HG03095 (cell line): ENCODE results near the gene ADAM19.
"Not testable (repeated sequence)": the region's sequence is repeated elsewhere in the genome, so short reads cannot be mapped to it uniquely, and the experiment has no call there.

ENCODE experiments used
- ATAC-seq: cut with Tn5 transposase; IDR thresholded peaks from one replicate; pipeline ENCODE4 v1.9.1; 2021; ENCODE audit warnings: moderate library complexity; ENCODE audit not compliant: unreplicated experiment

The ADAM19 gene

GRCh38 chr5:157491471-157491995, 84.0 kb downstream of the ADAM19 start:
- no peak for ATAC-seq

DNA sequence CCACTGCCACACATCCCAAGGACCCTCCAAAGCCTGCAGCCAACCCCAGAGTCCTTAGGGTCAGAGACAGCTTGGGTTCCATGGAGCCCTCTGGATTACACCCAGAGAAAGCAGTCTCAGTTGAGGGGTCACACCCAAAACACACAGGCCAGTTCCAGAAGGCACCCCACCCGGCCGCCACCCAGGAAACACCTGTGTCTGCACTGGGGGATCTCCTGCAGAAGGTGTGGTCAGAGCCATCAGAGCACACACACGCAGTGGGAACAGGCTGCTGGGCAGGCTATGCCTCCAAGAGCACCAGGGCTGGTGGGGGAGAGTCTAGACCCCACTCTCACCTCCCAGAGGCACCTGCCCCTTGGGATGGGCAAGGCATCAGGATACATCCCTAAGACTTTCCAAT, 88.2 kb downstream of the ADAM19 start:
- peak; percentile 70 for ATAC-seq

GRCh38 chr5:157486861-157487260, 88.7 kb downstream of the ADAM19 start:
- peak; percentile 28 for ATAC-seq

- ATAC-seq: peak; percentile 39
These were observed 89.3 kb downstream of the ADAM19 start for GRCh38 chr5:157486221-157486681.

- ATAC-seq: no peak
These were observed 89.8 kb downstream of the ADAM19 start for GRCh38 chr5:157485811-157486210.

DNA sequence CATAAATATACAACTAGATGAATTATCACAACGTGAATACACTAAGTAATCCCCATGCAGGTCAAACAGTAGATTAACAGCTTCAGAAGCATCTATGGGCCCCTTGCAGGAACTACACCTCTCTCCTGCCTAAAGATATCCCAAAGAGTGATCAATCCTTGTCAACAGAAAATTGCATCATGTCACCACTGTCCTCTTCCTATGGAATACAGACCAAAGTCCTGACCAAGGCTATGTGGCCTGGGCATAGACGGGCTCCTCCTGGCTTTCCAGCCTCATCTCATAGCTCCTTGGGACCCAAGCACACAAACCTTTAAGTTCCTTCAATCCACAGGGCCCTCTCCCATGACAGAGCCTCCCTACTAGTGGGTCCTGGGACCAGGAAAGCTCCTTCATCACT, 90.2 kb downstream of the ADAM19 start:
- ATAC-seq: no peak

- no peak for ATAC-seq
These were observed 90.8 kb downstream of the ADAM19 start for GRCh38 chr5:157484768-157485167.

DNA sequence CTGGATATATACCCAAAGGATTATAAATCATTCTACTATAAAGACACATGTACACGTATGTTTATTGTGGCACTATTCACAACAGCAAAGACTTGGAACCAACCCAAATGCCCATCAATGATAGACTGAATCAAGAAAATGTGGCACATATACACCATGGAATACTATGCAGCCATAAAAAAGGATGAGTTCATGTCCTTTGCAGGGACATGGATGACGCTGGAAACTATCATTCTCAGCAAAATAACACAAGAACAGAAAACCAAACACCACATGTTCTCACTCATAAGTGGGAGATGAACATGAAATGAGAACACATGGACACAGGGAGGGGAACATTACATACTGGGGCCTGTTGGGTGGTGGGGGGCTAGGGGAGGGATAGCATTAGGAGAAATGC, 92.9 kb downstream of the ADAM19 start:
- not testable (repeated sequence) for ATAC-seq

GRCh38 chr5:157481666-157482065, 93.9 kb downstream of the ADAM19 start:
- no peak for ATAC-seq

DNA sequence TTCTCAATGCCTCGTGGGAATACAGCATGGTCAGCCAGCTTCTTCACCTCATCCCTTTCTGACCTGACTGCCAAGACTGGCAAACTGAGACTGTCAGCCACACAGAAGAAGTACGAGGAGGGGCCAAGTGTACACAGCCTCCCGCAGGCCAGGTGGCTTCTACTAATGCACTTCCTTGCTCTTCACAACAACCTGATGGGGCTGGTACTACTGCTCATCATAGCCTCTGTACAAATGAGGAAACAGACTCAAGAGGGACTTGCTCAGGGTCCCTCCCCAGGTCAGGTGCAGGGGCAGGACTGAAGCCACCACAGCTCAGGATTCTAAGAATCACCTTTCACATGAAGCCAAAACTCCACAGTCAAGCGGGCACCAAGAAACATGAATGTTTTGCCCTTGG, 94.3 kb downstream of the ADAM19 start:
- no peak for ATAC-seq

- ATAC-seq: no peak
These were observed 95.7 kb downstream of the ADAM19 start for GRCh38 chr5:157479612-157480510.

DNA sequence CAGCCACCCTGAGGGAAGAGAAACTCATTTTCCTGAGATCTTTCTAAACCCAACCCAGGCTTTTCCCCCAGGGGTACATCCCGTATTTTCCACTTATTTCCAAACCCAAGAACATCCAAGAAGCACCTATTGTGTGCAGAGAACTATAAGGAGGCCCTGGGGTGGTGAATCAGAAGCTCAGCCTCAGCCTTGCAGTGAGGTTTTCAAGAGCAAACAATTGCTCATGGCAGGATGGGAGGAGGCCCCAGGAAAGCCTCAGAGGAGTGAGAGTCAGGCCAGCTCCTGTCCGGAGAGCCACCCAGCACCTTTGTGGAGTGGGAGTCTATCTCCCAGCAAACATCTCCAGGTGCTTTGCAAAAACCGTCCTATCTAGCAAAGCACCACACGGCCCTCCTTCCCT, 96.4 kb downstream of the ADAM19 start:
- ATAC-seq: no peak

DNA sequence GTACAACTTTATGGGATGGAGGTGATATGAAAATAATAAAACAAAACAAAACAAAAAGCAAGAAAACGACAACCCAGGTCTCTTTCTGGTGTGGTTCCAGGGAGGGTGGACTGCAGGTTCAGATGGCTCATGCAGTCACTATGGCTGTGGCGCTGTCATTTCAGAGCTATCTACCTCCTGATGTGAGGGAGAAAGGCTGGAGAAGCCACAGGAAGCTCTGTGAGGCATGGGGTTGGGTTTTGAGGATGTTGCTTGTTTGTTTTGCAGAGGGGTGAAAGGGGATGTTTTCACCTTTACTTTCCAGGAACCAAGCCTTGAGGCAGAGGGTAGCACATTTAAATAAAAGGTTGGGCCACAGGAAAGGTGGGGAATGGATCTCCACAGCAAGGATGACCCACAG, 96.8 kb downstream of the ADAM19 start:
- no peak for ATAC-seq

- no peak for ATAC-seq
These were observed 97.6 kb downstream of the ADAM19 start for GRCh38 chr5:157477814-157478494.

DNA sequence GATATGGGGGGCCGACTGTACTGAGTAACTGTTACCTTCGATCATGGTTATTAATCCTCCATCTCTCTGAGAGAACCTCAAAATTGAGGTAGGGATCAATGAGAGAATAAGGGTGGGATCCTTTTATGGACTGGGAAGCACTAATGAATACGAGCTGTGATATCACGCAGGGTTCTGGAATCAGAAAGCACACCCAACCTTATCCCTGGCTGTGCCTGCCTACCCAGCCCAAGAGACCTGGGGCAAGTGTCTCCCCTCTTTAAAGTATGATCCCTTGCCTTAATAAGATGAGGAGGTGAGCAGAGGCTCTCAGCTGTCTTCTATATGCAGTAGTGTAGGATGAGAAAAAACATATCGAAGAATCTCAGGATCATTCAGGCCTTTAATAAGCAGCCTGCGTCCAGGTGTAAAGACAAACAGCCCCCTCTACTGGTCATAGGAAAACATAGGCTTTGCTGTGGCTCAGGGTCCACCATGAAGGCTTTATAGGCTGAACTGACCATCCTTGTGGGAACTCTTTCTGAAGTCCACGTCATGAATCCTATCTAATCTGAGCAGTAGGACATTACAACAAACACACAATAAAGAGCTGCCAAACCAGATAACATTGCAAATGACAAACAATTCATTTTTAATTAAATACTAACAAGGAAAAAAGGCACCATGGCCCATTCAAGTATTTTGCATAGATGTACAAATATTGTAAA, 98.7 kb downstream of the ADAM19 start:
- peak; percentile 56 for ATAC-seq

- ATAC-seq: no peak
These were observed 100.1 kb downstream of the ADAM19 start for GRCh38 chr5:157475432-157475831.

GRCh38 chr5:157473383-157474320, 101.9 kb downstream of the ADAM19 start:
- ATAC-seq: no peak

DNA sequence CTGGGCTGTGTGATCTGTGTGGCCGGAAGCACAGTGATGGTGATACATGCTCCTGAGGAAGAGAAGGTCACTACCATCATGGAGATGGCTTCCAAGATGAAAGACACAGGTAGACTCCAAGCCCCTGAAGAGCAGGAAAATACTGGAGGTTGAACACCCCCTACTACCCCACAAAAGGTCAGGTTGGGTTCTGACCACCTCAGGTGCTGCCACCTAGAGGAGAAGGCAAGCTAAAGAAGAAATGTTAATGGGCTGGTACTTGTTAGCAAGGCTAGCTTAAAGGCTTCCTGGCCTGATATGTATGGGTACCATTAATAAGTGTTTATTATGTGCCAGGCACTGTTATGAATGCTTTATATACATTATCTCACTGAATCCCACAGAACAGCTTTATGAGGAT, 103.9 kb downstream of the ADAM19 start:
- ATAC-seq: no peak

GRCh38 chr5:157470631-157471030, 104.9 kb downstream of the ADAM19 start:
- no peak for ATAC-seq

DNA sequence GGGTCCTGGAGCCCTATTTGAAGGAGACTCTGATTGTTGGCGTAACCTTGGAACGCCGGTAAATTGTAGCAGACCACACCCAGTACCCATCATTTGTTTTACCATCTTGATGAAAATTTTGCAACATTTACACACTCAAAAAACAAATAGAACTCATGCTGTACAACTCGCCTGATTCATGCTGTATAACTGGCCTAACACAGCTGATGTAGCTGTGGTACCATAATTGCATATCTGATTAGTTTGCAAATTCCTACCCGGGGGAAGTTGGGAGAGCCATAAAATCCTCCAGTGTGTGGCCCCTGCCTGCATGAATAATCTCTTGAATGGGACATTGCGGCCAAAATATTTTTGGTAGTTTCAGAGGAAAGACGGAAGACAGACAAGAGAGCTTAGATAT, 105.9 kb downstream of the ADAM19 start:
- no peak for ATAC-seq
